Mesothelial cell of epicardium (in vitro differentiated cells): ENCODE results near the gene PKD2. TPM values are rescaled to one million over a fixed set of nuclear protein-coding genes. Genes with fewer than 3 reads are reported as not detected.

Experiments
- DNase-seq, 2 experiments: peaks; one replicate each; pipeline ENCODE4 v3.0.0; 2021; ENCODE audit warnings: low spot score in 2 of 2; ENCODE audit not compliant: unreplicated experiment in 2 of 2
- H3K27ac Mint-ChIP-seq: 2 replicates; pipeline ENCODE4 v1.8.0; 2021; ENCODE audit warnings: mixed read lengths
- H3K27me3 Mint-ChIP-seq: 2 replicates; pipeline ENCODE4 v1.8.0; 2021; ENCODE audit warnings: low read depth, mixed read lengths
- H3K36me3 Mint-ChIP-seq: 2 replicates; pipeline ENCODE4 v1.8.0; 2021; ENCODE audit warnings: mixed read lengths
- H3K4me1 Mint-ChIP-seq: 2 replicates; pipeline ENCODE4 v1.8.0; 2021; ENCODE audit warnings: mixed read lengths
- H3K4me3 Mint-ChIP-seq: 2 replicates; pipeline ENCODE4 v1.8.0; 2021; ENCODE audit warnings: mild to moderate bottlenecking, moderate library complexity, mixed read lengths
- H3K9me3 Mint-ChIP-seq: 2 replicates; pipeline ENCODE4 v1.8.0; 2021; ENCODE audit warnings: mixed read lengths
- CTCF ChIP-seq: fragments of 200-600 bp; sonication (generic); IDR thresholded peaks from one replicate; pipeline ENCODE4 v1.5.0; 2021; ENCODE audit warnings: antibody characterized with exemption; ENCODE audit not compliant: unreplicated experiment
- total RNA-seq: library from RNA; stranded (reverse); gene quantifications from 3 replicates; pipeline ENCODE4 v1.2.1, GENCODE V29; 2021

PKD2 gene
- total RNA-seq, 1 donor from 2014 or later: 65.7 TPM

GRCh38 chr4:88091378-88091777 is 83.9 kb downstream of the PKD2 start:
- DNase-seq: no peak
- Mint-ChIP-seq H3K27me3 (no peaks in the 10 kb centered on the region), H3K4me1 (peaks cover 7% of the 10 kb centered on the region), H3K27ac (no peak overlapping the region), H3K9me3 (peaks cover 4% of the 10 kb centered on the region), H3K36me3 (no peaks in the 10 kb centered on the region), H3K4me3 (no peak overlapping the region)
- no peak for TF ChIP-seq CTCF

GRCh38 chr4:88093874-88094273 is 86.4 kb downstream of the PKD2 start:
- no peak overlapping the region for H3K4me3 Mint-ChIP-seq
- no peak for TF ChIP-seq CTCF
- DNase-seq: no peak
- peaks cover 2% of the 10 kb centered on the region for H3K9me3 Mint-ChIP-seq
- no peaks in the 10 kb centered on the region for H3K36me3 Mint-ChIP-seq
- no peaks in the 10 kb centered on the region for H3K27me3 Mint-ChIP-seq
- H3K27ac Mint-ChIP-seq: no peak overlapping the region
- H3K4me1 Mint-ChIP-seq: no peaks in the 10 kb centered on the region

- no peak for TF ChIP-seq CTCF
- Mint-ChIP-seq H3K4me1 (no peaks in the 10 kb centered on the region), H3K4me3 (no peak overlapping the region), H3K27me3 (no peaks in the 10 kb centered on the region), H3K27ac (no peak overlapping the region), H3K36me3 (no peaks in the 10 kb centered on the region), H3K9me3 (peaks cover 2% of the 10 kb centered on the region)
- no peak for DNase-seq
Observed at GRCh38 chr4:88097301-88097700, 89.9 kb downstream of the PKD2 start.

GRCh38 chr4:88097781-88098180 is 90.3 kb downstream of the PKD2 start:
- no peaks in the 10 kb centered on the region for H3K36me3 Mint-ChIP-seq
- no peak overlapping the region for H3K27ac Mint-ChIP-seq
- no peaks in the 10 kb centered on the region for H3K4me1 Mint-ChIP-seq
- peaks cover 2% of the 10 kb centered on the region for H3K9me3 Mint-ChIP-seq
- no peak for DNase-seq
- TF ChIP-seq CTCF: no peak
- no peak overlapping the region for H3K4me3 Mint-ChIP-seq
- H3K27me3 Mint-ChIP-seq: no peaks in the 10 kb centered on the region

- Mint-ChIP-seq H3K9me3 (peaks cover 2% of the 10 kb centered on the region), H3K27me3 (no peaks in the 10 kb centered on the region), H3K27ac (no peak overlapping the region), H3K4me1 (peaks cover 2% of the 10 kb centered on the region), H3K36me3 (no peaks in the 10 kb centered on the region), H3K4me3 (no peak overlapping the region)
- no peak for DNase-seq
- TF ChIP-seq CTCF: no peak
Observed at GRCh38 chr4:88098993-88099752, 91.7 kb downstream of the PKD2 start.
